ENCODE results near the gene TAS2R43.
A peak's percentile ranks its signal among the peaks of the same experiment; 100 is the strongest.
"Not testable (repeated sequence)": the region's sequence is repeated elsewhere in the genome, so short reads cannot be mapped to it uniquely, and the experiment has no call there.

TAS2R43 gene

GRCh38 chr12:11092128-11092527, at the start of gene TAS2R43:
Gene TAS2R43 (minus strand): TSS chr12:11092313. CDS start chr12:11092229, 84 bp downstream.
- DNase-seq = no peak

GRCh38 chr12:11136075-11136474, 44.0 kb upstream of the TAS2R43 start:
- DNase-seq = peak in 1 of 2 experiments; percentile 7

GRCh38 chr12:11134305-11134704, 42.2 kb upstream of the TAS2R43 start, which contains the start of gene TAS2R30:
Gene TAS2R30 (minus strand): TSS chr12:11134644. CDS start chr12:11134244, 400 bp downstream.
- DNase-seq = no peak

GRCh38 chr12:11133816-11134215, 41.7 kb upstream of the TAS2R43 start:
- DNase-seq = no peak

GRCh38 chr12:11133162-11133561, 41.0 kb upstream of the TAS2R43 start:
- DNase-seq = no peak

GRCh38 chr12:11130999-11131398, 38.9 kb upstream of the TAS2R43 start:
- no peak for DNase-seq

GRCh38 chr12:11130382-11130781, 38.3 kb upstream of the TAS2R43 start:
- no peak for DNase-seq

GRCh38 chr12:11114130-11114529, 22.0 kb upstream of the TAS2R43 start:
- not testable (repeated sequence) for DNase-seq

GRCh38 chr12:11111213-11111612, 19.1 kb upstream of the TAS2R43 start:
- DNase-seq = not testable (repeated sequence)

- DNase-seq = no peak
These were observed 16.7 kb upstream of the TAS2R43 start for GRCh38 chr12:11108862-11109261.

GRCh38 chr12:11107719-11108118, 15.6 kb upstream of the TAS2R43 start:
- DNase-seq = no peak

GRCh38 chr12:11106288-11106687, 14.2 kb upstream of the TAS2R43 start:
- DNase-seq = no peak

- no peak for DNase-seq
These were observed 13.4 kb upstream of the TAS2R43 start for GRCh38 chr12:11105546-11105945.

- DNase-seq = not testable (repeated sequence)
These were observed 2.8 kb upstream of the TAS2R43 start for GRCh38 chr12:11094910-11095309.

- no peak for DNase-seq
These were observed 2.9 kb downstream of the TAS2R43 start for GRCh38 chr12:11089246-11089645.

GRCh38 chr12:11085419-11085818, 6.7 kb downstream of the TAS2R43 start:
- peak; percentile 9 to 22 for DNase-seq

GRCh38 chr12:11081987-11082386, 10.1 kb downstream of the TAS2R43 start:
- DNase-seq = no peak

- DNase-seq = no peak
These were observed 13.9 kb downstream of the TAS2R43 start for GRCh38 chr12:11078246-11078645.

- DNase-seq = no peak
These were observed 16.5 kb downstream of the TAS2R43 start for GRCh38 chr12:11075642-11076041.

- no peak for DNase-seq
These were observed 20.7 kb downstream of the TAS2R43 start for GRCh38 chr12:11071414-11071813.

GRCh38 chr12:11070999-11071398, 21.1 kb downstream of the TAS2R43 start:
- DNase-seq = no peak

GRCh38 chr12:11069854-11070365, 22.2 kb downstream of the TAS2R43 start:
- DNase-seq = no peak

- no peak for DNase-seq
These were observed 24.6 kb downstream of the TAS2R43 start for GRCh38 chr12:11067514-11067913.

GRCh38 chr12:11062194-11062593, 29.9 kb downstream of the TAS2R43 start, which contains the start of gene TAS2R46:
Gene TAS2R46 (minus strand): TSS chr12:11062294. CDS start chr12:11062294, 0 bp downstream.
- not testable (repeated sequence) for DNase-seq

- no peak for DNase-seq
These were observed 32.3 kb downstream of the TAS2R43 start for GRCh38 chr12:11059784-11060183.

All from activated CD4-positive, alpha-beta T cell treated with anti-CD3 and anti-CD28 coated beads, Interleukin-2, amount 50 U/mL, for 48 hours (primary cell).